Right ventricle myocardium inferior (tissue), 1 donor: ENCODE measurements around the gene SERPINB7. TPM values are rescaled to one million over a fixed set of nuclear protein-coding genes. Genes with fewer than 3 reads are reported as not detected.

Source experiments
- ATAC-seq: fragments of 200-7000 bp; cut with Tn5 transposase; one replicate; pipeline ENCODE4 v1.9.1; 2020; ENCODE audit warnings: mild to moderate bottlenecking, moderate library complexity
- DNase-seq: peaks from one replicate; pipeline ENCODE4 v3.0.0; 2021; ENCODE audit errors: missing footprints
- intact Hi-C: fragments of 100-400 bp; cut with DNase I; formaldehyde crosslinking; loops from one replicate; pipeline ENCODE4 v1.11.0; 2022
- total RNA-seq: library from RNA; stranded (reverse); fragmentation: NEBNext Ultra II Directional; extraction: Animal tissue kit (Norgen Biotek cat#: 25700); gene quantifications from one replicate; pipeline ENCODE4 v1.2.1, GENCODE V29; 2021
- donor health status: DM: no; HTN: yes; CAD: no; lungs with severe emphysema.

SERPINB7 gene
- total RNA-seq, 1 donor from 2014 or later = not detected

- intact Hi-C loops = no loop called here
- ATAC-seq (no peak), DNase-seq (no peak)
These were observed 57.3 kb downstream of the SERPINB7 start for GRCh38 chr18:63832470-63832869.

- DNase-seq (no peak), ATAC-seq (no peak)
- intact Hi-C loops = no loop called here
These were observed 59.4 kb downstream of the SERPINB7 start for GRCh38 chr18:63834471-63835113.

GRCh38 chr18:63836456-63836855 lies 61.2 kb downstream of the SERPINB7 start:
- ATAC-seq (no peak), DNase-seq (no peak)
- intact Hi-C loops = no loop called here

GRCh38 chr18:63837590-63837989 lies 62.4 kb downstream of the SERPINB7 start:
- DNase-seq (no peak), ATAC-seq (no peak)
- intact Hi-C loops = no loop called here

- intact Hi-C loops = no loop called here
- ATAC-seq (no peak), DNase-seq (no peak)
These were observed 67.8 kb downstream of the SERPINB7 start for GRCh38 chr18:63843008-63843407.

GRCh38 chr18:63844254-63844653 lies 69.0 kb downstream of the SERPINB7 start:
- DNase-seq = no peak
- ATAC-seq = no peak
- intact Hi-C loops = no loop called here

GRCh38 chr18:63848159-63848558 lies 72.9 kb downstream of the SERPINB7 start:
- intact Hi-C loops = loop anchor here (5.0 kb wide), 1 partner anchor 336 kb away; no protein-coding TSS in a partner anchor
- DNase-seq (no peak), ATAC-seq (no peak)

GRCh38 chr18:63850020-63850419 lies 74.8 kb downstream of the SERPINB7 start:
- intact Hi-C loops = no loop called here
- ATAC-seq (no peak), DNase-seq (no peak)

- ATAC-seq (no peak), DNase-seq (no peak)
- intact Hi-C loops = no loop called here
These were observed 75.4 kb downstream of the SERPINB7 start for GRCh38 chr18:63850636-63851035.

Other genes starting within 250 kb of the SERPINB7 start
- gene SERPINB12, start 233.0 kb upstream of the SERPINB7 start, total RNA-seq = not detected
- gene SERPINB13, start 188.1 kb upstream of the SERPINB7 start, total RNA-seq = not detected
- gene SERPINB4, start 131.2 kb upstream of the SERPINB7 start, total RNA-seq = not detected
- gene SERPINB3, start 113.5 kb upstream of the SERPINB7 start, total RNA-seq = not detected
- gene SERPINB11, start 72.5 kb upstream of the SERPINB7 start, total RNA-seq = not detected
- gene SERPINB2, start 112.3 kb downstream of the SERPINB7 start, total RNA-seq = not detected
- gene SERPINB10, start 132.5 kb downstream of the SERPINB7 start, total RNA-seq = not detected
- not detected for gene HMSD, start 173.9 kb downstream of the SERPINB7 start, total RNA-seq
- gene SERPINB8, start 194.7 kb downstream of the SERPINB7 start, total RNA-seq = 2.2 TPM